Esophagus squamous epithelium (tissue), 5 donors: ENCODE data around the gene RNASE9. TPM values are rescaled to one million over a fixed set of nuclear protein-coding genes. Genes with fewer than 3 reads are reported as not detected.

Source experiments
- DNase-seq: peaks from one replicate; lab custom pipeline; 2025; lab: John Stamatoyannopoulos, UW
- H3K27ac ChIP-seq, 4 donors: fragments of 200-600 bp; sonication (generic); one replicate each; pipeline ENCODE4 v1.5.1; 2016 to 2019; ENCODE audit warnings: mild to moderate bottlenecking in 1 of 4
- H3K27me3 ChIP-seq, 4 donors: fragments of 200-600 bp; sonication (generic); 1 replicate in 3 of 4; 2 replicates in 1 of 4; pipeline versions ENCODE4 v1.5.1 to v1.6.0; 2017 to 2021; ENCODE audit warnings: antibody characterized with exemption in 1 of 4
- H3K36me3 ChIP-seq, 3 donors: fragments of 200-600 bp; sonication (generic); one replicate each; pipeline ENCODE4 v1.5.1; 2016 to 2019
- H3K4me1 ChIP-seq, 3 donors: fragments of 200-600 bp; sonication (generic); one replicate each; pipeline ENCODE4 v1.5.1; 2017 to 2019
- H3K4me3 ChIP-seq, 4 donors: fragments of 200-600 bp; sonication (generic); 1 replicate in 3 of 4; 2 replicates in 1 of 4; pipeline ENCODE4 v1.5.1; 2016 to 2019; ENCODE audit warnings: mild to moderate bottlenecking in 2 of 4, moderate library complexity in 1 of 4
- H3K9me3 ChIP-seq, 3 donors: fragments of 200-600 bp; sonication (generic); one replicate each; pipeline ENCODE4 v1.5.1; 2016 to 2019
- POLR2A ChIP-seq, 4 donors: fragments of 450-650 bp; IDR thresholded peaks; one replicate each; pipeline ENCODE4 v1.6.1; 2017; ENCODE audit warnings: antibody characterized with exemption in 4 of 4, mild to moderate bottlenecking in 4 of 4, moderate library complexity in 3 of 4
- WGBS, 2 donors: methylation state at CpG; one replicate each; pipeline ENCODE4 v1.1.5; 2018; 5-methylcytosine and 5-hydroxymethylcytosine counted together
- intact Hi-C: fragments of 100-400 bp; cut with DNase I; formaldehyde crosslinking; loops from one replicate; pipeline ENCODE4 v1.15.0; 2022
- total RNA-seq, 4 donors: library from RNA; depleted of rRNA; stranded (reverse); fragments of >200 nt; gene quantifications; one replicate each; pipeline ENCODE4 v1.1.0, GENCODE V29; 2016
- TF ChIP-seq, protein P1 (sequence below), 6 experiments: fragments of 450-650 bp in 4 of 6; fragments of 200-600 bp in 2 of 6; sonication (generic) in 2 of 6; IDR thresholded peaks; one replicate each; pipeline ENCODE4 v1.5.1; 2016 to 2019; ENCODE audit warnings: antibody characterized with exemption in 6 of 6, mild to moderate bottlenecking in 4 of 6, moderate library complexity in 4 of 6
- donor health status: DM: yes; HTN: yes; CAD: no.

The RNASE9 gene
- total RNA-seq, 4 donors from 2014 or later, result not detected

DNA sequence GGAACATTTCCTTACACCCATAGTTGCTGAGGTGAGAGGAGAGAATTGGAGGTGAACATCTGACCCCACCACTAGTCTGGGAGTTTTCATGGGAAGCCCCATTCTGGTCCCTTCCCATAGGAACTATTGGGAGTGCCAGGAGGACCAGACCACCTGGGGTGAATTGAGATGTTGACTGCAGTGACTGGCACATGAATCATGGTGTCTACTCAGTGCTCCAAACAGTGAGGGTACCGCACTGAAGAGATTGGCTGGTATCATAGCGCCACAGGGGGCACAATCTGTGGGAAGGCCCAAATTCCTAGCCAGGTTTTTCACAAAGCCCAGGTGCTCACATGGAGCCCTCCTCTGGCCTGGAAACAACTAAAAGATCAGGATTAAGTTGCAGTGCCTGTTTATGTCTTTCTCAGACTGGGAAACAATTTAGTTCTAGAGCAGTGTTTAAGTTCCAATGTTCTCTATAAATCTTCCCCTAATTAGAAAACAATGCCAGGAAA, 3.7 kb upstream of the RNASE9 start:
- Histone ChIP-seq H3K9me3 (peaks cover 0 to 13% (median 3%) of the 10 kb centered on the region in 3 donors), H3K27me3 (no peaks in the 10 kb centered on the region), H3K36me3 (no peaks in the 10 kb centered on the region), H3K4me1 (no peaks in the 10 kb centered on the region), H3K4me3 (no peak overlapping the region), H3K27ac (no peak overlapping the region)
- DNase-seq, result no peak
- TF ChIP-seq, protein P1, sequence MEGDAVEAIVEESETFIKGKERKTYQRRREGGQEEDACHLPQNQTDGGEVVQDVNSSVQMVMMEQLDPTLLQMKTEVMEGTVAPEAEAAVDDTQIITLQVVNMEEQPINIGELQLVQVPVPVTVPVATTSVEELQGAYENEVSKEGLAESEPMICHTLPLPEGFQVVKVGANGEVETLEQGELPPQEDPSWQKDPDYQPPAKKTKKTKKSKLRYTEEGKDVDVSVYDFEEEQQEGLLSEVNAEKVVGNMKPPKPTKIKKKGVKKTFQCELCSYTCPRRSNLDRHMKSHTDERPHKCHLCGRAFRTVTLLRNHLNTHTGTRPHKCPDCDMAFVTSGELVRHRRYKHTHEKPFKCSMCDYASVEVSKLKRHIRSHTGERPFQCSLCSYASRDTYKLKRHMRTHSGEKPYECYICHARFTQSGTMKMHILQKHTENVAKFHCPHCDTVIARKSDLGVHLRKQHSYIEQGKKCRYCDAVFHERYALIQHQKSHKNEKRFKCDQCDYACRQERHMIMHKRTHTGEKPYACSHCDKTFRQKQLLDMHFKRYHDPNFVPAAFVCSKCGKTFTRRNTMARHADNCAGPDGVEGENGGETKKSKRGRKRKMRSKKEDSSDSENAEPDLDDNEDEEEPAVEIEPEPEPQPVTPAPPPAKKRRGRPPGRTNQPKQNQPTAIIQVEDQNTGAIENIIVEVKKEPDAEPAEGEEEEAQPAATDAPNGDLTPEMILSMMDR (IDR thresholded peaks at IDR 0.05), result no peak
- no peak for TF ChIP-seq POLR2A (IDR thresholded peaks at IDR 0.05)
- intact Hi-C loops, result no loop called here
- 85 to 100% methylated on average over 2 of the region's 2 CpGs for WGBS, 2 donors

GRCh38 chr14:20563971-20564370, 3.1 kb upstream of the RNASE9 start:
- intact Hi-C loops, result no loop called here
- no peak overlapping the region for H3K27ac ChIP-seq
- TF ChIP-seq, protein P1 (IDR thresholded peaks at IDR 0.05), result no peak
- no peak for TF ChIP-seq POLR2A (IDR thresholded peaks at IDR 0.05)
- no peaks in the 10 kb centered on the region for H3K36me3 ChIP-seq
- no peaks in the 10 kb centered on the region for H3K4me1 ChIP-seq
- H3K4me3 ChIP-seq, result no peak overlapping the region
- H3K27me3 ChIP-seq, result no peaks in the 10 kb centered on the region
- DNase-seq, result no peak
- H3K9me3 ChIP-seq, result peaks cover 0 to 8% (median 0%) of the 10 kb centered on the region in 3 donors
- WGBS, 2 donors, result 84 to 94% methylated on average over 1 of the region's 1 CpG

DNA sequence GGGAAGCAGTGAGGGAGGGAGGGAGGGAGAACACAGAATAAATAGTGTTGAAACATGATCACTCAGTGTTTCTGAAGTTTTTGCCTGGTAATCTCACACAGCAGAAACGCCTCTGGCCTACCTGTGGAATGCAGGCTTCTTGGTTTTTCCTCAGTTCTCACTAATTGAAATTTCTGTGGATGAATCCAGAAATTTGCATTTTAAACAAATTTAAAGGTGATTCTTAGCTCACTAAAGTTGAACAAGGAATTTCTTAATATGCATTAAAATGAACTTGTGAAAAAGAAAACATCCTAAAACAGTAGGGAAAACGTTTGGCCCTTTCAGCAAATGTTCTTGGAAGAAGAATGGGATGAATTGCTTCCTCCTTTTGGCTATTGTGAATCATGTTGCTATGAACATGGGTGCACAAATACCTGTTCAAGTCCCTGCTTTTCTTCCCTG, 1.4 kb downstream of the RNASE9 start:
- no peak overlapping the region for H3K4me3 ChIP-seq
- WGBS, 2 donors, result 31 to 35% methylated on average over 2 of the region's 2 CpGs
- TF ChIP-seq POLR2A (IDR thresholded peaks at IDR 0.05), result no peak
- TF ChIP-seq, protein P1 (IDR thresholded peaks at IDR 0.05), result no peak
- H3K9me3 ChIP-seq, result no peaks in the 10 kb centered on the region
- no peaks in the 10 kb centered on the region for H3K36me3 ChIP-seq
- H3K4me1 ChIP-seq, result no peaks in the 10 kb centered on the region
- no peaks in the 10 kb centered on the region for H3K27me3 ChIP-seq
- H3K27ac ChIP-seq, result no peak overlapping the region
- intact Hi-C loops, result no loop called here
- DNase-seq, result no peak

DNA sequence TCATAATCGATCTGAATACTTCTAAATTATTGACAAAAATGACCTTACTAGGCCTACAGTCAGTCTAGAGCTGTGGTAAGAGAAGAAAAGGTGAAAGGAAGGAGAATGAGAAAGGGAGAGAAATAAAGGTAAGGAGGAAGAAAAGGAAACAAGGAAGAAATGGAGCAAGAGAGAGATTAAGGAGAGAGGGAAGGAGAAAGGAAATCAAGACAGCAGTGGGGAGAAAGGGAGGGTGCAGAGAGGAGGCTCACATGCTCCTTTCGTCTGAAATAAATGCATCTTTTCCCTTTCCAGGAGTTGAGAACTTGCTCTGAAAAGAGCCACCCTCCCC, 3.7 kb downstream of the RNASE9 start:
- intact Hi-C loops, result no loop called here
- DNase-seq, result no peak
- WGBS, 2 donors, result 45 to 46% methylated on average over 2 of the region's 2 CpGs
- Histone ChIP-seq H3K27me3 (no peaks in the 10 kb centered on the region), H3K9me3 (no peaks in the 10 kb centered on the region), H3K4me3 (no peak overlapping the region), H3K27ac (no peak overlapping the region), H3K4me1 (no peaks in the 10 kb centered on the region), H3K36me3 (no peaks in the 10 kb centered on the region)
- TF ChIP-seq, protein P1 (IDR thresholded peaks at IDR 0.05), result no peak
- TF ChIP-seq POLR2A (IDR thresholded peaks at IDR 0.05), result no peak

- no peak overlapping the region for H3K27ac ChIP-seq
- H3K9me3 ChIP-seq, result no peaks in the 10 kb centered on the region
- no peak for TF ChIP-seq POLR2A (IDR thresholded peaks at IDR 0.05)
- TF ChIP-seq, protein P1 (IDR thresholded peaks at IDR 0.05), result no peak
- intact Hi-C loops, result no loop called here
- no peaks in the 10 kb centered on the region for H3K27me3 ChIP-seq
- H3K4me3 ChIP-seq, result no peak overlapping the region
- H3K36me3 ChIP-seq, result no peaks in the 10 kb centered on the region
- no peak for DNase-seq
- H3K4me1 ChIP-seq, result no peaks in the 10 kb centered on the region
- 69 to 70% methylated on average over 11 of the region's 11 CpGs for WGBS, 2 donors
Measured at GRCh38 chr14:20556500-20557211, 4.2 kb downstream of the RNASE9 start.
